Heart right ventricle (tissue), 16 donors: ENCODE data around the gene PIK3R2. TPM values are rescaled to one million over a fixed set of nuclear protein-coding genes. Genes with fewer than 3 reads are reported as not detected.

Experiments used
- ATAC-seq, 8 donors: fragments of 200-7000 bp; cut with Tn5 transposase; one replicate each; pipeline ENCODE4 v1.9.1; 2020; ENCODE audit warnings: mild to moderate bottlenecking in 8 of 8, moderate library complexity in 8 of 8, moderate number of reproducible peaks in 1 of 8
- DNase-seq, 2 donors: peaks; one replicate each; pipeline ENCODE4 v3.0.0-alpha.2; 2020
- H3K27ac ChIP-seq, 10 donors: fragments of 200-600 bp; sonication (generic) in 2 of 10; one replicate each; pipeline versions ENCODE4 v1.5.0 to v1.8.0; 2020 to 2022; ENCODE audit warnings: mild to moderate bottlenecking in 3 of 10
- H3K27me3 ChIP-seq, 7 donors: fragments of 200-600 bp; one replicate each; pipeline ENCODE4 v1.8.0; 2021 to 2022; ENCODE audit warnings: mild to moderate bottlenecking in 2 of 7
- H3K36me3 ChIP-seq, 9 donors: fragments of 200-600 bp; sonication (generic) in 1 of 9; one replicate each; pipeline versions ENCODE4 v1.5.0 to v1.8.0; 2020 to 2022; ENCODE audit warnings: mild to moderate bottlenecking in 2 of 9
- H3K4me1 ChIP-seq, 9 donors: fragments of 200-600 bp; sonication (generic) in 1 of 9; one replicate each; pipeline versions ENCODE4 v1.5.0 to v1.8.0; 2020 to 2022; ENCODE audit warnings: mild to moderate bottlenecking in 4 of 9
- H3K4me3 ChIP-seq, 10 donors: fragments of 200-600 bp; sonication (generic) in 2 of 10; one replicate each; pipeline versions ENCODE4 v1.5.0 to v1.8.0; 2020 to 2022; ENCODE audit warnings: mild to moderate bottlenecking in 7 of 10, moderate library complexity in 2 of 10
- H3K9me3 ChIP-seq, 11 donors: fragments of 200-600 bp in 10 of 11; sonication (generic) in 2 of 11; one replicate each; pipeline versions ENCODE4 v1.5.0 to v1.8.0; 2013 to 2022; ENCODE audit warnings: mild to moderate bottlenecking in 2 of 11, control low read depth in 1 of 11, moderate library complexity in 1 of 11
- CTCF ChIP-seq, 9 donors: fragments of 200-600 bp; sonication (generic) in 2 of 9; IDR thresholded peaks; one replicate each; pipeline versions ENCODE4 v1.5.0 to v1.8.0; 2021 to 2022; ENCODE audit warnings: antibody characterized with exemption in 9 of 9, mild to moderate bottlenecking in 5 of 9, moderate library complexity in 1 of 9
- WGBS, 2 donors: extraction: QIAGEN DNeasy Blood & Tissue Kit; methylation state at CpG; one replicate each; pipeline ENCODE4 v1.1.7; 2013; ENCODE audit warnings: inconsistent platforms in 1 of 2; 5-methylcytosine and 5-hydroxymethylcytosine counted together
- intact Hi-C, 10 donors: fragments of 100-400 bp; cut with DNase I; formaldehyde crosslinking; loops; one replicate each; pipeline versions ENCODE4 v1.11.1 to v1.14.2; 2022
- polyA plus RNA-seq, 2 donors: library from polyadenylated mRNA; stranded (reverse); fragments of 200-250 nt; gene quantifications; one replicate each; pipeline ENCODE4 v1.2.3, GENCODE V29; 2013
- total RNA-seq, 10 donors: library from RNA; stranded (reverse); fragmentation: NEBNext Ultra II Directional in 3 of 10; extraction: Animal tissue kit (Norgen Biotek cat#: 25700) in 3 of 10; gene quantifications; one replicate each; pipeline versions ENCODE4 v1.2.1 to v1.2.4, GENCODE V29; 2021 to 2023
- donor health status: Arrhythmogenic right ventricular cardiomyopathy.
- donor health status: ischemic (EF 13 %, LVEDD 7.1; RV severe dilation, severe dysfunction).
- donor health status: healthy with polysubstance abuse.
- donor health status: DM: no; HTN: yes; CAD: no.
- donor health status: DM: no; HTN: no; CAD: no.
- donor health status: ischemic (EF 25% LVEDD 6.9; RV normal size, moderate dysfunction).
- donor health status: ischemic (EF 25% LVEDD 5.7; RV mildly dilated, moderate dysfunction).
- donor health status: healthy.
- donor health status: DM: yes; HTN: yes; CAD: no.
- donor health status: Ischemic cardiomyopathy.
- donor health status: ischemic (EF 35%, LVEDD 5.7; RV mildly dilated, moderate dysfunction).
- donor health status: nonischemic (EF 11% LVEDD 7.7; RV severe dilation, severe dysfunction).
- donor health status: DM: yes; HTN: yes; CAD: no.
- donor health status: PGD.
- donor health status: ischemic (EF 29% LVEDD 5.4; RV normal size, mild dysfunction).
- donor health status: nonischemic (EF 23%, LVEDD 6.1; RV moderate dilation, normal function).

PIK3R2 gene
- total and polyA plus RNA-seq, 12 donors = 2.3 to 29.1 (median 21.7) TPM

- H3K9me3 ChIP-seq = peaks cover 0 to 2% (median 0%) of the 10 kb centered on the region in 11 donors
- no peaks in the 10 kb centered on the region for H3K27me3 ChIP-seq
- H3K4me3 ChIP-seq = peak overlapping the region; percentile 21 to 89 (median 78)
- H3K4me1 ChIP-seq = peaks cover 4 to 32% (median 22%) of the 10 kb centered on the region in 9 donors
- TF ChIP-seq CTCF (IDR thresholded peaks at IDR 0.05) = peak in 2 of 9 donors; percentile 11 to 24
- intact Hi-C loops = loop anchor here in 7 of 10 donors (1.0 to 10.0 kb wide), 7 partner anchors 34 to 207 kb away; partner anchors contain the start of genes PIK3R2 (in 2 of the 7) and LSM4 (in 1 of the 7)
- peak; percentile 89 to 96 (median 94) for ATAC-seq
- WGBS, 2 donors = 1% methylated on average over 52 to 86 of the region's 86 CpGs
- H3K27ac ChIP-seq = peak overlapping the region in 9 of 10 donors; percentile 6 to 84 (median 71)
- peaks cover 0 to 21% (median 0%) of the 10 kb centered on the region in 9 donors for H3K36me3 ChIP-seq
- DNase-seq = peak; percentile 88 to 94
These were observed 35.1 kb upstream of the PIK3R2 start for GRCh38 chr19:18117692-18118378.

GRCh38 chr19:18118420-18119012 is 34.4 kb upstream of the PIK3R2 start:
- Histone ChIP-seq H3K4me3 (peak overlapping the region; percentile 21 to 89 (median 78)), H3K36me3 (peaks cover 0 to 28% (median 0%) of the 10 kb centered on the region in 9 donors), H3K4me1 (peaks cover 4 to 38% (median 23%) of the 10 kb centered on the region in 9 donors), H3K9me3 (peaks cover 0 to 3% (median 0%) of the 10 kb centered on the region in 11 donors), H3K27ac (peak overlapping the region in 9 of 10 donors; percentile 6 to 84 (median 71)), H3K27me3 (no peaks in the 10 kb centered on the region)
- no peak for DNase-seq
- no peak for TF ChIP-seq CTCF (IDR thresholded peaks at IDR 0.05)
- peak in 2 of 8 donors; percentile 5 to 18 for ATAC-seq
- intact Hi-C loops = loop anchor here in 6 of 10 donors (5.0 to 10.0 kb wide), 6 partner anchors 34 to 206 kb away; partner anchors contain the start of genes PIK3R2 (in 2 of the 6) and LSM4 (in 1 of the 6)
- 39 to 40% methylated on average over 14 of the region's 14 CpGs for WGBS, 2 donors

GRCh38 chr19:18119013-18119716 is 33.8 kb upstream of the PIK3R2 start:
- DNase-seq (no peak), ATAC-seq (no peak)
- peaks cover 4 to 40% (median 23%) of the 10 kb centered on the region in 9 donors for H3K4me1 ChIP-seq
- intact Hi-C loops = loop anchor here in 6 of 10 donors (5.0 to 10.0 kb wide), 6 partner anchors 33 to 206 kb away; partner anchors contain the start of genes PIK3R2 (in 2 of the 6) and LSM4 (in 1 of the 6)
- TF ChIP-seq CTCF (IDR thresholded peaks at IDR 0.05) = no peak
- 45 to 55% methylated on average over 13 of the region's 13 CpGs for WGBS, 2 donors
- H3K27ac ChIP-seq = peak overlapping the region in 3 of 10 donors; percentile 72 to 84 (median 79)
- peak overlapping the region in 4 of 10 donors; percentile 66 to 89 (median 79) for H3K4me3 ChIP-seq
- no peaks in the 10 kb centered on the region for H3K27me3 ChIP-seq
- peaks cover 0 to 29% (median 0%) of the 10 kb centered on the region in 9 donors for H3K36me3 ChIP-seq
- peaks cover 0 to 3% (median 0%) of the 10 kb centered on the region in 11 donors for H3K9me3 ChIP-seq
